Brain microvascular endothelial cell (primary cell): ENCODE measurements around the gene KCNIP4.
A peak's percentile ranks its signal among the peaks of the same experiment; 100 is the strongest.

Experiments
- DNase-seq: peaks from one replicate; pipeline ENCODE4 v3.0.0-alpha.2; 2020
- H3K27ac ChIP-seq: fragments of 250-450 bp; sonication (Bioruptor Pico); 2 replicates; pipeline ENCODE4 v1.5.1; 2020; ENCODE audit warnings: mild to moderate bottlenecking, moderate library complexity
- H3K27me3 ChIP-seq: fragments of 250-450 bp; sonication (Bioruptor Pico); replicated peaks from 2 replicates; pipeline ENCODE4 v1.5.1; 2020; ENCODE audit warnings: mild to moderate bottlenecking
- H3K36me3 ChIP-seq: fragments of 250-450 bp; sonication (Bioruptor Pico); replicated peaks from 2 replicates; pipeline ENCODE4 v1.5.1; 2020; ENCODE audit warnings: mild to moderate bottlenecking
- H3K4me3 ChIP-seq: 2 replicates; pipeline ENCODE4 v1.5.1; 2011; ENCODE audit warnings: low read depth, mild to moderate bottlenecking, control low read depth, low read length, moderate library complexity
- CTCF ChIP-seq: IDR thresholded peaks from 2 replicates; pipeline ENCODE4 v1.5.1; 2011; ENCODE audit warnings: low read depth, mild to moderate bottlenecking, moderate library complexity, low read length, control low read depth, inconsistent platforms; ENCODE audit errors: missing control alignments
- in situ Hi-C: cut with HindIII; loops from 2 replicates; pipeline ENCODE4 v1.10.0; 2017; ENCODE audit warnings: low sequenced_read_pairs, low pct_ligation_motif_present

Gene KCNIP4

GRCh38 chr4:20832826-20833225 is 1115.7 kb downstream of the KCNIP4 start:
- H3K27ac ChIP-seq = peak overlapping the region; percentile 69
- TF ChIP-seq CTCF = no peak
- in situ Hi-C loops = no loop called here
- peak; percentile 88 for DNase-seq
- H3K27me3 ChIP-seq = no peaks in the 10 kb centered on the region
- H3K36me3 ChIP-seq = no peaks in the 10 kb centered on the region
- H3K4me3 ChIP-seq = no peak overlapping the region

GRCh38 chr4:20831746-20832145 is 1116.8 kb downstream of the KCNIP4 start:
- Histone ChIP-seq H3K27me3 (no peaks in the 10 kb centered on the region), H3K4me3 (no peak overlapping the region), H3K27ac (no peak overlapping the region), H3K36me3 (no peaks in the 10 kb centered on the region)
- no peak for TF ChIP-seq CTCF
- in situ Hi-C loops = no loop called here
- peak; percentile 18 for DNase-seq

- Histone ChIP-seq H3K36me3 (no peaks in the 10 kb centered on the region), H3K27ac (peak overlapping the region; percentile 77), H3K27me3 (no peaks in the 10 kb centered on the region), H3K4me3 (no peak overlapping the region)
- in situ Hi-C loops = no loop called here
- TF ChIP-seq CTCF = no peak
- DNase-seq = peak; percentile 46
Observed at GRCh38 chr4:20829617-20830357, 1118.8 kb downstream of the KCNIP4 start.

- in situ Hi-C loops = no loop called here
- H3K27ac ChIP-seq = no peak overlapping the region
Observed at GRCh38 chr4:20825505-20825904, 1123.1 kb downstream of the KCNIP4 start.

GRCh38 chr4:20816287-20816686 is 1132.3 kb downstream of the KCNIP4 start:
- Histone ChIP-seq H3K27me3 (no peaks in the 10 kb centered on the region), H3K36me3 (no peaks in the 10 kb centered on the region), H3K4me3 (no peak overlapping the region), H3K27ac (no peak overlapping the region)
- no peak for TF ChIP-seq CTCF
- DNase-seq = no peak
- in situ Hi-C loops = no loop called here

More at GRCh38 chr4:20825505-20825904, 1123.1 kb downstream of the KCNIP4 start:
- Histone ChIP-seq H3K36me3 (no peaks in the 10 kb centered on the region), H3K4me3 (no peak overlapping the region), H3K27me3 (no peaks in the 10 kb centered on the region)
- DNase-seq = no peak
- no peak for TF ChIP-seq CTCF

GRCh38 chr4:20813700-20814099 is 1134.9 kb downstream of the KCNIP4 start:
- no peaks in the 10 kb centered on the region for H3K27me3 ChIP-seq
- no peak overlapping the region for H3K4me3 ChIP-seq
- no peaks in the 10 kb centered on the region for H3K36me3 ChIP-seq
- no peak for TF ChIP-seq CTCF
- no peak for DNase-seq
- no peak overlapping the region for H3K27ac ChIP-seq
- in situ Hi-C loops = no loop called here
